AG04450 (cell line): ENCODE measurements around the gene CTF1. TPM values are rescaled to one million over a fixed set of nuclear protein-coding genes. Genes with fewer than 3 reads are reported as not detected.
A peak's percentile ranks its signal among the peaks of the same experiment; 100 is the strongest.

Experiments
- CTCF ChIA-PET: fragments of 300-600, 350-600 bp; formaldehyde crosslinking; extraction: SDS; loops from one replicate; lab custom pipeline; 2022; ENCODE audit warnings: antibody characterized with exemption, inconsistent platforms; lab: Charles Lee
- POLR2A ChIA-PET: fragments of 350-600 bp; formaldehyde crosslinking; extraction: SDS; loops from one replicate; lab custom pipeline; 2021; ENCODE audit warnings: antibody characterized with exemption, inconsistent platforms; lab: Yijun Ruan, JAX
- DNase-seq: peaks from one replicate; pipeline ENCODE4 v3.0.0-alpha.2; 2011; ENCODE audit warnings: low read depth, low spot score
- H3K27ac ChIP-seq: one replicate; pipeline ENCODE4 v1.5.1; 2012; ENCODE audit warnings: low read depth, low read length, control low read depth
- H3K27me3 ChIP-seq: one replicate; pipeline ENCODE4 v1.6.0; 2012; ENCODE audit warnings: low read length; ENCODE audit not compliant: control insufficient read depth, insufficient read depth
- H3K4me3 ChIP-seq: 2 replicates; pipeline ENCODE4 v1.5.1; 2011; ENCODE audit warnings: mild to moderate bottlenecking, low read depth, low read length, control low read depth
- H3K9me3 ChIP-seq: 2 replicates; pipeline ENCODE4 v1.5.1; 2012; ENCODE audit warnings: low read length; ENCODE audit not compliant: control insufficient read depth, insufficient read depth
- CTCF ChIP-seq: IDR thresholded peaks from 2 replicates; pipeline ENCODE4 v1.5.1; 2011; ENCODE audit warnings: low read depth, low read length, control low read depth, inconsistent platforms
- polyA plus RNA-seq: library from polyadenylated mRNA; depleted of rRNA; stranded (reverse); fragments of >200 nt; gene quantifications from 2 replicates; pipeline ENCODE4 v1.2.3, GENCODE V29; 2011

Gene CTF1
- polyA plus RNA-seq, 1 experiment, result 10.1 TPM

GRCh38 chr16:30920891-30921290, 24.5 kb downstream of the CTF1 start:
- no peak for DNase-seq
- CTCF ChIA-PET, result interaction anchor here (0.7 to 2.3 kb wide), 2 partner anchors 52 to 76 kb away, joined by 3 to 21 read pairs; no protein-coding TSS in a partner anchor
- TF ChIP-seq CTCF, result no peak

GRCh38 chr16:30921459-30921747, 25.0 kb downstream of the CTF1 start:
- Histone ChIP-seq H3K27me3 (no peaks in the 10 kb centered on the region), H3K4me3 (peak overlapping the region; percentile 71), H3K27ac (peak overlapping the region; percentile 81), H3K9me3 (no peaks in the 10 kb centered on the region)
- DNase-seq, result no peak
- TF ChIP-seq CTCF, result no peak
- POLR2A ChIA-PET, result no interaction called here
- CTCF ChIA-PET, result interaction anchor here (0.7 to 2.3 kb wide), 2 partner anchors 53 to 76 kb away, joined by 3 to 21 read pairs; no protein-coding TSS in a partner anchor

More at GRCh38 chr16:30920891-30921290, 24.5 kb downstream of the CTF1 start:
- no peaks in the 10 kb centered on the region for H3K27me3 ChIP-seq
- H3K4me3 ChIP-seq, result no peak overlapping the region
- no peak overlapping the region for H3K27ac ChIP-seq
- H3K9me3 ChIP-seq, result no peaks in the 10 kb centered on the region
- POLR2A ChIA-PET, result no interaction called here

- POLR2A ChIA-PET, result interaction anchor here (0.6 kb wide), 1 partner anchor 77 kb away, joined by 3 read pairs; no protein-coding TSS in a partner anchor
- CTCF ChIA-PET, result no interaction called here
Measured at GRCh38 chr16:30921748-30922419, 25.5 kb downstream of the CTF1 start.

GRCh38 chr16:30922420-30922959, 26.1 kb downstream of the CTF1 start:
- CTCF ChIA-PET, result no interaction called here
- TF ChIP-seq CTCF, result no peak

More at GRCh38 chr16:30921748-30922419, 25.5 kb downstream of the CTF1 start:
- no peaks in the 10 kb centered on the region for H3K27me3 ChIP-seq
- H3K9me3 ChIP-seq, result no peaks in the 10 kb centered on the region
- H3K27ac ChIP-seq, result peak overlapping the region; percentile 81
- peak; percentile 90 for TF ChIP-seq CTCF
- peak; percentile 75 for DNase-seq
- H3K4me3 ChIP-seq, result peak overlapping the region; percentile 71

More at GRCh38 chr16:30922420-30922959, 26.1 kb downstream of the CTF1 start:
- Histone ChIP-seq H3K9me3 (no peaks in the 10 kb centered on the region), H3K4me3 (peak overlapping the region; percentile 94), H3K27ac (peak overlapping the region; percentile 97), H3K27me3 (no peaks in the 10 kb centered on the region)
- POLR2A ChIA-PET, result interaction anchor here (0.6 kb wide), 1 partner anchor 78 kb away, joined by 3 read pairs; no protein-coding TSS in a partner anchor
- DNase-seq, result peak; percentile 99
